Vagina (tissue), 2 donors: ENCODE measurements around the gene TIAM2.

ENCODE experiments used
- POLR2A ChIP-seq, 2 donors: fragments of 450-650 bp; IDR thresholded peaks; one replicate each; pipeline ENCODE4 v1.6.1; 2017; ENCODE audit warnings: antibody characterized with exemption in 2 of 2, mild to moderate bottlenecking in 2 of 2, moderate library complexity in 2 of 2
- POLR2AphosphoS5 ChIP-seq, 2 donors: sonication (generic); formaldehyde crosslinking; IDR thresholded peaks; one replicate each; pipeline ENCODE4 v1.9.0; 2017; ENCODE audit warnings: antibody characterized with exemption in 2 of 2, mild to moderate bottlenecking in 2 of 2, low read depth in 1 of 2; ENCODE audit not compliant: insufficient read depth in 1 of 2
- TF ChIP-seq, protein P1 (sequence below), 3 experiments: fragments of 450-650 bp in 2 of 3; fragments of 200-600 bp in 1 of 3; sonication (generic) in 1 of 3; IDR thresholded peaks; one replicate each; pipeline ENCODE4 v1.5.1; 2017 to 2019; ENCODE audit warnings: antibody characterized with exemption in 3 of 3, mild to moderate bottlenecking in 2 of 3, moderate library complexity in 2 of 3

DNA sequence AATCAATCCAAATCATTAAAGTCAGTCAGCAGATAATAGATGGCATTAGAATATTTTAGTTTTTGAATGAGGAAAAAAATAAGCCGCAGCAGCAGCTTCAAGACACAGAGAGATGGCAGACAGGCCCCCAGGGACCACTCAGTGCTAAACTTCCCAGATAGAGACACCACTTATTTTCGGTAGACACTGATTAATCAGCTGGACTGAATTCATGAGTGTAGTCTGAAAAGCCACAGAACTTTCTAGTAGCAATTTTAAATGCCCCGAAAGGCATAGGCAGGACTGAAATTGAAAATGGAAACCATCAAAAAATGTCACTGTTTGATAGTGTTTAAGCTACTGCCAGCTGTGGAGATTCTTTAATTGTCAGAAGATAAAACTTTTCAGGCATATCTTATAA is 265.6 kb downstream of the TIAM2 start:
- no peak for TF ChIP-seq POLR2AphosphoS5 (IDR thresholded peaks at IDR 0.05; ENCODE audit: insufficient read depth in 1 of 2, low read depth in 1 of 2)
- TF ChIP-seq, protein P1, sequence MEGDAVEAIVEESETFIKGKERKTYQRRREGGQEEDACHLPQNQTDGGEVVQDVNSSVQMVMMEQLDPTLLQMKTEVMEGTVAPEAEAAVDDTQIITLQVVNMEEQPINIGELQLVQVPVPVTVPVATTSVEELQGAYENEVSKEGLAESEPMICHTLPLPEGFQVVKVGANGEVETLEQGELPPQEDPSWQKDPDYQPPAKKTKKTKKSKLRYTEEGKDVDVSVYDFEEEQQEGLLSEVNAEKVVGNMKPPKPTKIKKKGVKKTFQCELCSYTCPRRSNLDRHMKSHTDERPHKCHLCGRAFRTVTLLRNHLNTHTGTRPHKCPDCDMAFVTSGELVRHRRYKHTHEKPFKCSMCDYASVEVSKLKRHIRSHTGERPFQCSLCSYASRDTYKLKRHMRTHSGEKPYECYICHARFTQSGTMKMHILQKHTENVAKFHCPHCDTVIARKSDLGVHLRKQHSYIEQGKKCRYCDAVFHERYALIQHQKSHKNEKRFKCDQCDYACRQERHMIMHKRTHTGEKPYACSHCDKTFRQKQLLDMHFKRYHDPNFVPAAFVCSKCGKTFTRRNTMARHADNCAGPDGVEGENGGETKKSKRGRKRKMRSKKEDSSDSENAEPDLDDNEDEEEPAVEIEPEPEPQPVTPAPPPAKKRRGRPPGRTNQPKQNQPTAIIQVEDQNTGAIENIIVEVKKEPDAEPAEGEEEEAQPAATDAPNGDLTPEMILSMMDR (IDR thresholded peaks at IDR 0.05): no peak
- no peak for TF ChIP-seq POLR2A (IDR thresholded peaks at IDR 0.05)
